HEK293T (cell line): Measurements from ENCODE around the gene PLEKHA6.

Experiments
- BHLHE40 ChIP-seq: fragments of 450-650 bp; IDR thresholded peaks from 2 replicates; pipeline ENCODE4 v1.6.1; 2016; ENCODE audit warnings: mild to moderate bottlenecking, moderate library complexity, borderline replicate concordance
- FOXK2 ChIP-seq: fragments of 450-650 bp; IDR thresholded peaks from 2 replicates; pipeline ENCODE4 v1.6.1; 2016; ENCODE audit warnings: mild to moderate bottlenecking
- SP1 ChIP-seq: fragments of 450-650 bp; IDR thresholded peaks from 2 replicates; pipeline ENCODE4 v1.6.1; 2017
- TF ChIP-seq, protein P1 (sequence below): fragments of 450-650 bp; IDR thresholded peaks from 2 replicates; pipeline ENCODE4 v1.6.1; 2016

DNA sequence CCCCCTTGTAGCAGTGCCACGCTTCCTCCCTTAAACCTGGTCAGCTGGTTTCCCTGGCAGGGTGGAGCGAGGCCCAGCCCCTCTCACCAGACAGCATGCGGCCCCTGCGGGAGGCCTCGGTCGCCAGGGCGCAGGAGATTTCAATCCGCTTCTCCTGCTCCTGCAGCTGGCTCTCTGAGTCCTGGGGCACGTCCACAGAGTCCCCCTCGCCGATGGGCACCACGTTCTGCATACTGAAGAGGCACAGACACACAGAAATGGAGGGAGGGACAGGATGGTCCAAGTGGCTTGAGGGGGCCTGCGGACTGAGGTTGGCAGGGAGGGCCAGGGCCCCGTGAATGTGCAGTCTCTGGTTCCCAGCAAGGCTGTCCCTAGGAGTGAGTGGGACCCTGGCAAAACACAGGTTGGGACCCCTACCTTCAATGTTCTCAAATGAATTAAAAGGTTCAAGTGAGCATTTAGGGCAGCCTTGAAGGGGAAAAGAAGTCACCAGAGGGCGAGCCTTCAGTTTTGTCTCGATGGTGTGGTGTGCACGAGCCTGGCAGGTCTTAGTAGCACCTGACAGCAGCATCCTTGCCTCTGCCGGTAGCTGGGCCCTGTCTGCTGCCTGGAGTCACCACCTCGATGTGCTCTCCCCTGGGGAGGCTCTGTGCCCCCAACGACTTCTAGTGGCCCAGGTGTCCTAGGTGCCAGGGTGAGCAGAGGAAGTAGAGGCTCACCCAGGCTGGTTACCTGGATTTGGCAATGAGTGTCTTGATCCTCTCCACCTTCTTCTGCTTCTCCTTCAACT, 131.5 kb downstream of the PLEKHA6 start:
- TF ChIP-seq BHLHE40 (no peak), SP1 (no peak), FOXK2 (no peak)
- TF ChIP-seq, protein P1, sequence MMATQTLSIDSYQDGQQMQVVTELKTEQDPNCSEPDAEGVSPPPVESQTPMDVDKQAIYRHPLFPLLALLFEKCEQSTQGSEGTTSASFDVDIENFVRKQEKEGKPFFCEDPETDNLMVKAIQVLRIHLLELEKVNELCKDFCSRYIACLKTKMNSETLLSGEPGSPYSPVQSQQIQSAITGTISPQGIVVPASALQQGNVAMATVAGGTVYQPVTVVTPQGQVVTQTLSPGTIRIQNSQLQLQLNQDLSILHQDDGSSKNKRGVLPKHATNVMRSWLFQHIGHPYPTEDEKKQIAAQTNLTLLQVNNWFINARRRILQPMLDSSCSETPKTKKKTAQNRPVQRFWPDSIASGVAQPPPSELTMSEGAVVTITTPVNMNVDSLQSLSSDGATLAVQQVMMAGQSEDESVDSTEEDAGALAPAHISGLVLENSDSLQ, result no peak
